GM21360 (cell line): ENCODE measurements around the gene DMAC1.

Source experiments
- ATAC-seq: cut with Tn5 transposase; IDR thresholded peaks from one replicate; pipeline ENCODE4 v1.9.1; 2021; ENCODE audit warnings: mild to moderate bottlenecking, moderate library complexity; ENCODE audit not compliant: unreplicated experiment

The DMAC1 gene, protein sequence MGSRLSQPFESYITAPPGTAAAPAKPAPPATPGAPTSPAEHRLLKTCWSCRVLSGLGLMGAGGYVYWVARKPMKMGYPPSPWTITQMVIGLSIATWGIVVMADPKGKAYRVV

DNA sequence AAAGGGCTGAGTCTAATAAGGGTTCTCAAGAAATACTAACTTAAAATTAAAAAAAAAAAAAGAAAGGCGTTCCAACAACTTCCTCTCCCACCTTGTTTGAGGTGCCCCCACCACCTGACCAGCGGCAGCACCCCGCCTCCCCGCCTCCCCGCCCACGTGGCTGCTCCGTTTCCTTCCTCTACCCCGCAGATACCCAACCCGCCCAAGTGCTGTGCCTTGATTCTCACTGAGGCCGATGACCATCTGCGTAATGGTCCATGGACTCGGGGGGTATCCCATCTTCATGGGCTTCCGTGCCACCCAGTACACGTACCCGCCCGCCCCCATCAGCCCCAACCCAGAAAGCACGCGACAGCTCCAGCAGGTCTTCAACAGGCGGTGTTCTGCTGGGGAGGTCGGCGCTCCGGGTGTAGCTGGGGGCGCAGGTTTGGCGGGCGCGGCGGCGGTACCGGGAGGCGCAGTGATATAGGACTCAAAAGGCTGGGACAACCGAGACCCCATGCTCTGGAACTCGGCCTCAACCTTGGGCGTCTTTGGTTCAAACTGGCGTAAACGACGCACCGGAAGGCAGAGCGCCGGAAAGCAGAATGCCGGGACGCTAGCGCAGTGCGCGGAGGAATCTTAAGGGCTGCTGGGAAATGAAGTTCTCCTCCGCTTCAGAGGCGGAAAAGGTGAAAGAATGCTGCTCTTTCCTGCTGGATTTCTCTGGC lies at the start of gene DMAC1:
Gene DMAC1, minus strand, starts transcription at position 545 of the 710 bp plus-strand sequence. Its CDS starts 44 bp downstream, at position 501.
- ATAC-seq, result peak; percentile 90

DNA sequence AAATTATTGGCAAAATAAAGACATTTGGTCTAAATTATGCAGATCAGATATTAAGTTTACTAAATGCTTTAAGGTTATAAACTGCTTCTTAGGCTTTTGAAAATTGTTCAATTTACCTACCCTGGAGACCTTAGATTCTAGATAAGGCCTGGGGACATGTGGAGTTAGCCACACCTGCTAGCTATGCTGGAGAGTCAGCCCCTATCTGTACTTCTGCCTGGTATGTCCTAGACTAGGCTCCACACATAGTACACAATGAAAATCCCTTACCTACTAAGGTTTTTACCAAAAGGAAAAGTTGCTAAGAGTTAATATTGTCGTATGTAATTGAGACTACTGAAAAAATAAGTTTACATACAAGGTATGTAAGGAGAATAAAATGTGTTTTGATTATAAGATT lies 49.8 kb upstream of the DMAC1 start:
- no peak for ATAC-seq

DNA sequence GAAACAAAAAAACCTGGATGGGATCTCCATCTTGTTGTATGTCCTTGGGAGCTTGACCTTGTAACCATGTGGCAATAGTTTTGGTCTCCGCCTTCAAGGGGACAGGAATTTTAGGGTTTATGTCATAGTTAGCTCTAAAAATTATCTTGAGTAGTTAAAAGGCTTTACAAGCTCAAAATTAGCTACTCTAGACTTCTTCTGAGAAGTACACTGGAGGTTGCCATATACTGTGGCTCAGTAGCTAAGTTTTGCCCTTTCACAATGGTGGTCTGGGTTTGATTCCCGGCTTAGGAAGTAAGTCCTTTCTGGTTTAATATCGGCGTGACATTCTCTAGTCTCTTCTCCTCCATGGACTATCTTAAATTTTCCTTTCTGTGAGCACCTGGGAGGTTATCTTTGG lies 48.9 kb upstream of the DMAC1 start:
- ATAC-seq, result no peak

DNA sequence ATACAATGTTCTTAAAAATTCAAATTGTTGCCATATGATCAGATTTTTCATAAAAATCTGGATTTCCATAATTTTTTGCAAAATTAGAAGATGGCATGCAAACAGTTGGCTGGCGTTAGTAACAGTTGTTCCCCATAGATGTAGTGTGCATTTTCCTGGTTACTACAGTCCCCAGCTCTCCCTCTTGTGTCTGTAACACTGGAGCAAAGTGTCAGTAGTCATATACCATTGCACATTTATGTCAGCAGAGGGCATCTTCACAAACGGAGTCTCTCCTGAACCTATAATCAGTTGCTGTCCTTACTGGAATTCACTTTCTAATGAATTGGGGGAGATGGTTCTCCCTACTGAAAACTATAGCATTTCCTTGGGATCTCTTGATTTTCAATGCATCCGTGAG lies 44.7 kb upstream of the DMAC1 start:
- ATAC-seq, result peak; percentile 73

DNA sequence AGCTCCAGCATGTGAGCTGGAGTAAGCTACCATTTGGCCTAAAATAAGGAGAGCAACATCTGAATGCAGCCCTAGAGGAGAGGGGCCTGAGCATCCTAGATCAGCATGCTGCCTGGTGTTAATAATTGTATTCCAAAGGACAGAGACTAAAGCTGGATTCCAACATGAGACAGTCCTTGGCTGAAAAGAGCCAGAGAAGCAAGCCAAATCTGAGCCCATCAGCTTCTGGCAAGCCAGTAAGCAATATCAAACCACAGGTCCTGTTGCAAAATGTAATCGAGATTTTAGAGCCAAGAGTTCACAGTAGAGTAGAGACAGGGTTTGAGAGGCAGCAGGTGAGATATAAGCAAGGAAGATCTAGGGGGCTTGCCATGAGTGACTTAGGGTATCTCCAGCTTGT lies 42.3 kb upstream of the DMAC1 start:
- ATAC-seq, result no peak

DNA sequence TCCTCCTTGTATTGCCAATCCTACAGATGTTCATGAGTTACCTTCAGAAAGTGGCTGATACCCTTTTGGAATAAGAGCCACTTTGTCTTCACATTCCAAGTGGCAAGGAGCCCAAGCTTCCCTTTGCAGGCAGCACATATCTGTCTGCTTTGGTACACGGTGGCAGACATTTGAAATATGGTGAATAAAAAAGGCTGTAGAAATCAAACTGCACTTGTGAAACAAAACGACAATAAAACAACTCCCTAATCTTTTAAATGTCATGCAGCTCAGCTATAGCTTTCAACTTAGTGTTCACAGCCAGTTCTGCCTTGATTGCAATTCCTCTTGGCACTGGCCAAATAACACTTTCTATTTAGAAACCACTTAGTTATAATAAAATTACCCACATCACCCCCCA lies 35.0 kb upstream of the DMAC1 start:
- no peak for ATAC-seq

DNA sequence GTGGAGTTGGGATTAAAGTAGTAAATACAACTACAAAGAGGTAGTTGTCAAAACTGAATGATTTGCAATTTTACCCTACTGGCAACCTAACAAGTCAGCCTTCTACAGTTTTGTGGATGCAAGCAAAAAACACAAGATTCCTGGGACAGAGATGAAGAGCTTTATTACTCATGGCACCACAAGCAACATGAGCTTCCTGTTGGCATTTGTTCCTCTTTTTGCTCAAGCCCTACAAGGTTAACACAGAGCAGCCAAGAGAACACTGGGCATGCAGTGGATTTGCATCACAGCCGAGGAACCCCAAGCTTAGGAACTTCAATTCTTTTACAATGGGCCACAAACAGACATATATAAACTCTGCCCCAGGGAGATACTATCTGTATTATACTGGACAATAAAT lies 28.8 kb upstream of the DMAC1 start:
- ATAC-seq, result no peak

DNA sequence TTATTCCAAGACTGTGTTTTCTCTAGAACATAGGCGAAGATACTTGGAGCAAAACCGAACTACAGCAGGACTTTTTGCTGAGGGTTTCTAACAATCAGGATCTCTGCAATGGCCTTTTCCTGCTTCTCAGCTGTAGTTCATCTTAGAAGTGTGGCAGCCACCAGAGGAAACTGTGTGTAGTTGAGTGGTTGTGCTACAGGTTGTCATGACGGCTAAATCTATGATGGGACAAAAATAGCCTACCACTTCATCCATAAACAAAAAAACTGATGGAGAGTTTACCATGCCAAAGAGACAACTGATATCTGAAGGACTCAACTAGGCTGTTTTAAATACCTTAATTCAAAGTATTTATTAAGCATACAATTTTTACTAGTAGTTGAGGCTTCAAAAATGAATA lies 28.2 kb upstream of the DMAC1 start:
- no peak for ATAC-seq

DNA sequence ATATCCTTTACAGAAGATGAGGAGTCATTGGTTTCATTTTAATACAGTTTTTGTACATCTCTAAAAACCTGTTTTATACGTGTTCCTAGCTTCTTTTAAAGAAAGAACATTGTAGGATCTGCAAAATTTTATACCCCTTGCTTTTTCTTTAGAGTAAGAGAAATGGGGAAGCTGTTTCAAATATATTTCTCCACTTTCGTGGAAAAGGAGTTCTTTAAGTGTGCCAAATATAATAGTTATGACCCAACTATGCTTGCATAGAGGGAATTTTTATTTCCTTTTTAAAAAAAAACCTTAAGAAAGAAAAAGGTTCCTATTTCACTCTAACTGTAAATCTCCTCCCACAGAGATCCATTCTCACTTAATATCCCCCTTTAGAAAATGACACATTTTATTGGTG lies 27.5 kb upstream of the DMAC1 start:
- ATAC-seq, result no peak

DNA sequence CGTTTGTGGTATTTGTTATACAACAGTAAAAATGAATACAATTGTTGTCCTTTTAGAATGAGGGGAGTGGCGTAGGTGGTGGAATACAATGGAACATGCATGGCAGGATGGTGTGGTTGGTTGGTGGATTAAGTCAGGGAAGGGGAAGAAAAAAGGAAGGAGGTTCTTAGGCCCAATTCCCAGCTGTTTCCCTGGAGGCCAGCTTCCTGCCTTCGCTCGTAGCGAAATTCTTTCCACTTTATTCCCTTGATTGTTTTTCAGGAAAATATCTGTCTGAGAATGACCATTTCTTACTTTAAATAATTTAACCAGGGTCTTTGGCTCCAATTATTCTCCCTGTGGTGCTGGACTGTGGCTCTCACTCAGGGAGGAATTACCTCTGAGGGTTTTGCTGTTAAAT lies 24.1 kb upstream of the DMAC1 start:
- ATAC-seq, result no peak

DNA sequence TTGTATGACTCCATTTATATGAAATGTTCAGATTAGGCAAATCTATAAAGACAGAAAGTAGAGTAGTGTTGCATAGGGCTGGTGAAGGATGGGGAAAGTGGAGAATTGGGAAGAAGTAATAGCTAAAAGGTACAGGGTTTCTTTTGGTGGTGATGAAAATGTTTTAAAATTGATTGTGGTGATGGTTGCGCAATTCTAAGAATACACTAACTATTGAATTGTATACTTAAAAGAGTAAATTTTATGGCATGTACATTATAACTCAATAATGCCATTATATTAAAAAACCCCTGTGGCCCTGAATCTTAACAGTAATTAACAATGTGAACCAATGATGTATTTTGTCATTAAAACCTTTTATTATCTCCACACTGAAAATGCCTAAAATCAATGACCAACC lies 20.4 kb upstream of the DMAC1 start:
- no peak for ATAC-seq

DNA sequence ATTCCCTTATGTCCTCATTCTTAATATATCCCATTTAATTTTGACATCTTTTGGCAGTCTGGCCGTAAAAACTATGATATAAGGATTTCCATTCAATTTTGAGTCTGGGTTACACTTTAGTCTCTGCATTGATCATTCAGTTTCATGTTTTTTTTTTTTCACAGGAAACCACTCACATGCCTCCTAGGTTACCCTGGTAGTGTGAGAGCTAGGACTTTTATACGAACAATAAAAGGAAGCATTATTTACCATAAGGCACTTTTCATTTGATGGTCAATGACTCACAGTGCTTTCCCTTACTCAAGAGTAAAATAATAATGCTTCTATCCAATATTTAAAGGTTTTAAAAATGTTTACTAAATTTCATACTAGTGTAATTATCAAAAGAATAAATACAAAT lies 16.4 kb upstream of the DMAC1 start:
- ATAC-seq, result no peak

DNA sequence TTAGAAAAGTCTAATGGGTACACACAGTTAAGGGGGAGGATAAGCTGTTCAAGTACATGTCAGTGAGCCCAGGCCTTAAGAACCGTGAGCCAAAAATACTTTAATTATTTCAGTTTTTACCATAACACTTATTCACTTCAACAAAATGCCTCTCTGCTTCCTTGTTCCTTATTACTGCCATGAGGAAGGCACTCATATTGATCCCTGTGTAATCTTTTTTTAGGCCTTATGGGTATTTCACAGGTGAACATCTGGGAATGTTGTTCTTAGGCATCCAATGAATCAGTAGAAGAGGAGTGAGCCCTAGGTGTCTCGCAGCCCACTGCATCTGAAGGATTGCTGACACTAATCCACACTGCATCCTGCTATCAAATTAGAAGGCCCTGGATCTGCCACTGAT lies 13.5 kb upstream of the DMAC1 start:
- no peak for ATAC-seq

DNA sequence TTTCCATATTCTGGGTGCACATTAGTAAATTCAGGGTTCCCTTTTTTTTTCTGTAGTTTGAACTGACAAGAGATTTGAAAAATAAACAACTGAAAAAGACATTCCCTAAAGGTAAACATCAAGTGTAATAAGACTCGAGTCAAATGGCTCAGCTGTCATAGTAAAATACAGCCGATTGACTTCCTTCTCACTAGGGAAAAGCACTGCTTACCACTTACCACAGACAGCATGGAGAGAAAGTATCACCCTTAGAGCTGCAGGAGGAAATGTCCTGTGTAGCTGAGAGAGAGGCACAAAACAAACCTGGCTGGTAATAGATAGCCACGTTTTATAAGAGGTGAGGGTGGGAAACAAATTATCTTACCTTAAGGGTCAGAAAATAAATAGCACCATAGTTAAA lies 12.1 kb upstream of the DMAC1 start:
- no peak for ATAC-seq

DNA sequence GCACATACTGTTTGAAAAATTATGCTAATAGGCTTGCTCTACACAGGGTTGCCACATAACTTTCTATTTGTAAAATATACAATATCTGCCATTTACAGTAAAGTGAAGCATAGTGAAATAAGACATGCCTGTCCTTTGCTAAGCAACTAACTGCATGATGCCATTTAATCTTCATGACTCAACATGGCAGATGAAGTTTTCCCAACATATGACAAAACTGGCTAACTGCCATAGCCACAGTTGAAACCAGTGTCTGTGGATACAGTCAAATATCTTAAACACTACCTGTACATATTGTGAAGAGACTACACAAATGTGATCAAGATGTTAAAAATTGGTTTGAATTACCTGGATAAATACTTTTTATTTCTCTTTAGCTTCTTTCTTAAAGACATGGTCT lies 3.1 kb upstream of the DMAC1 start:
- no peak for ATAC-seq

DNA sequence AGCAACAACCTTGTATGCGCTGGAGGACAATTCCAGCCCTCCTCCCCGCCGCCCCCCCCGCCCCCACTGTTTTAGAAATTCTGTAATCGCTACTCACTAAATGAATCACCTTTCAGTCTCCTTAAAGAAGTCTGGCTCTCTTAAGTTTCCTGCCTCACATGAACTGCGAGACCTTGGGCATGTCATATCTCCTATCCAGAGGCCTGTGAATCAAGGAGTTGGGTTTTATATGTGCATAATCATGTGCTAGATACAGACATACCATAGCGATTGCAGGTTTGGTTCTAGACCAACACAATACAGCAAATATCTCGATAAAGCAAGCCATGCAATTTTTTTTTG lies 337 bp upstream of the DMAC1 start:
- ATAC-seq, result peak; percentile 14

DNA sequence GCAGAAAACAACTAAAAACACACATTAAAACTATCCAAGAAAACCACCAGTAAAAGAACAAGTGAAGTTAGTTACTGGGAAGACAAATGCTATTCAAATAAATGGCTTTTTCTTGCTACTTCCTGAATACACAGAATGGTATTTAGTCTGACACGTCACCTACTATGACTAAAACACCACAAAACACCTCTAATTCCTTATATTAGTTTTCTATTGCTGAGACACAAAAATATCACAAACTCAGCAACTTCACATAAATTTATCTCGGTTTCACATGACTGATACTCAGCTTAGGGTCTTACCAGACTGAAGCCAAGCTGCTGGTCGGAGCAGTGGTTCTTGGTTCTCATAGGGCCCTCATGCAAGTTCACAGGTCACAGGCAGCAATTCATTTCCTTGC lies 5.4 kb downstream of the DMAC1 start:
- no peak for ATAC-seq

DNA sequence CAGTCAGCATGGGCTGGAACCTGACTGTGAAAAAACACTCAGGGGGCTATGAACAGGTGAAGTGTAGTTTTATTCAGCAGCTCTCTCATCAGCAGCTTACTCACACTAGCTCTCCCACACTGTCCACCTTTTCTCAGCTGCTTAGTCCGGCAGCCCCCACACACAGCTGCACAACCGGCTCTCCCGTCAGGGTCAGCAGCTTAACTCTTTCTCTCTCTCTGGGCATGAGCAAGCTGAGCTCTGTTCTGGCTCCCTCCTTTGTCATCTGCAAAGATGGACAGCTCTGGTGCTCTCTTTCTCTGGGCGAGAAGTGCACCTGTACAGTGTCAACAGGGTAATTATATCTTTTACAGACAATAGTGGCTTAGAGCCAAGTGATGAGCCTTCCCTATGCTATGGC lies 8.2 kb downstream of the DMAC1 start:
- ATAC-seq, result no peak

DNA sequence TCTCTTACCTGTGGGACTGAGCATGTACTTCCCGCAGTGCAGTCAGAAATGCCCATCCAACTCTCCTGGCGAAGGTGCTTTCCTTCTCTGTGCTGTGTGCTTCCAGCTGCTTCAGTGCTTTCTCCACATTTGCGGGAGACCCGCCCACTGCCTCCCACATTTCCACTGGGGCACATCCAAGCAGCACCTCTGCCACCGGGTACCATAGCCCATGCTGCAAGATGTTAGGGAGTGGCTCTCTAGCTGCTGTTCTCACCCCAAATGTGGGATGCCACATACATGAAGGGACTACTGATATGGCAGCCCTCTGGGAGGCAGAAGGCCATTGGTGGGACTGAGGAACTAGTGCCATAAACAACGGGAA lies 8.8 kb downstream of the DMAC1 start:
- no peak for ATAC-seq

DNA sequence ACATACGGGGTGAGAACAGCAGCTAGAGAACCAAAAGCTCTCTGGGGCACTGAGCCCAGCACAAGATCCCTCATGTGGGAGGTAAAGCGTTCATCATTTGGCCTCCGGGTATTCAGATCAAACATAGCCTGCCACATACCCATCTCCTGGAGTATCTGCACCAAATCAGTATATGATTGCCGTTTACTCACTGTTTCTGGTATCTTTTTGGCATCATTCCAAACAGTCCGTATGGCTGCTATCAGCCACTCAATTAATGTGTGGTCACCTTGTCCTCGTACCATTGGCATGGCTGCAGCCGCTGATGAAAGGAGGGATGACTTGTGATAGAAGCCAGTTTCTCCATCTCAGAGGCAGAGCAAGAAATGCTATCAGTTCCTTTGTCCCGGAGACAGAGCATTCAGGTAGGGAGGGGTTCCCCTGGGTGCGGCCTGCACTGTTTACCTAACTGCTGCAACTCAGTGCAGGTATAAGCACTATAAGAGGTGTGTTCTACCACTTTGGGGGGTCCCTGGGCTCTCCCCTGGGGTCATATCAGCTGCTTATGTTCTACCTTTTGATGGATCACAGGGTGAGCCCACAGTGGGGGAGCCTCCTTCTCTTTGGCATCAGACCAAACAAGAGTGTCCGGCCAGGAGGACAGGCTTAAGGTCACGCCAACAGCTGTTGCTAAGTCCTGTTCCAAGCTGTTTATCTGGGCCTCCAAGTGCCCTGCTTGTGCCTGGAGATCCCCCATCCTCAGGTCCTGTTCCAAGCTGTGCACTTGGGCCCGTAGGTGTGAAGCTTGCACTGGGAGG lies 9.4 kb downstream of the DMAC1 start:
- no peak for ATAC-seq

DNA sequence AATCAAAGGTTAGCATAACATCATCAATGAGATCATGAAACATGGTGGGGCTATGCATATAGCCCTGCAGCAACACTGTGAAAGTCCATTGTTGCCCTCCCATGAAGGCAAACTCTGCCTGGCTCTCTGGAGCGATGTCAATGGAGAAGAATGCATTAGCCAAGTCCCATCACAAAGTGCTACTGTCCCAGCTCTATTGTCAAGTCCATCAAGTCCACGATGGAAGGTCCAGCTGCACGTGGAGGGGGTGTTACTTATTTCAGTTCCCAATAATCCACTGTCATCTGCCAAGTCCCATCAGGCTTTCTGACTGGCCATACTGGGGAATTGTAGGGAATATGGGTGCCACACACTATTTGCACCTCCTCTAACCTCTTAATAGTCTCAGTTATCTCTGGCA lies 10.8 kb downstream of the DMAC1 start:
- no peak for ATAC-seq

DNA sequence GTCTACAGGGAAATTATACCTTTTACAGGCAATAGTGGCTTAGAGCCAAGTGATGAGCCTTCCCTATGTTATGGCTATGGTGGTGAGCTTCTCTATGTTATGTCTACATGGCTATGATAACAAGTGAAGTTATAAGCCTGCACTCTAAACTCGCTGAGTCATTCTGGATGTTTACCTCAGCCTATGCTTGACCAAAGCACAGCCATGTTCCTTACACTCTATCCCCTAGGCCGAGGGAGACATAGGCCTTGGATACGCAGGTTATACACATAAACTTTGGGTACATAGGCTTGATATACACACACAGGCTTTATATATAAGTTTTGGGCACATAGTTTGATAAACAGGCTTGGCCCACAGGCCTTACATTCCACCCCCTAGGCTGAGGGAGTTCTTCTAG lies 13.8 kb downstream of the DMAC1 start:
- ATAC-seq, result no peak

DNA sequence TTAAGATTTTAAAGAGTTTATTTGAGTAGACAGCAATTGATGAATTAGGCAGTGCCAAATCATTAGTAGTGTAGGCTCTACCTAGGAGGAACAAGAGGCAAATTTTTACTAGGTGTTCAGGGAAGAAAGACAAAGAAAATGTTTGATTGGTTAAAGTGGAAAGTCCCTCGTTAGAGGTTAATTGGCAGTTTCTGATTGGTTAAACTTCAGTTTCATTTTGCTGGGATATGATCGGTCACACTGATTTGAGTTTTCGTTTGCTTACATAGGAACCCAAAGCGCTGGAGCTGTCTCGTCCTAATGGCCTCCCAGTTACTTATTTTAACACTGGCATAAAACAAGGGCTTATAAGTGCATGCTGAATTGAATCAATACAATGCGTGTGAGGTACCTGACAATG lies 15.1 kb downstream of the DMAC1 start:
- no peak for ATAC-seq
